H1 (cell line): ENCODE data around the gene DCAF8L2.

ENCODE experiments used
- CBX5 ChIP-seq: fragments of 300-800, 300-1000 bp; sonication (generic); IDR thresholded peaks from 2 replicates; pipeline ENCODE4 v1.7.1; 2016; ENCODE audit warnings: antibody characterized with exemption, low read length, low read depth
- CREB1 ChIP-seq: IDR thresholded peaks from 2 replicates; pipeline ENCODE4 v1.6.1; 2012; ENCODE audit warnings: inconsistent platforms
- CTCF ChIP-seq, 3 experiments: IDR thresholded peaks; 1 replicate in 2 of 3; 2 replicates in 1 of 3; pipeline versions ENCODE4 v1.5.1 to v1.6.1; 2011; ENCODE audit warnings: low read length in 3 of 3, mild to moderate bottlenecking in 3 of 3, inconsistent platforms in 2 of 3, low read depth in 1 of 3, moderate library complexity in 1 of 3; ENCODE audit not compliant: insufficient read depth in 1 of 3; ENCODE audit errors: control extremely low read depth in 1 of 3
- EGR1 ChIP-seq: IDR thresholded peaks from 2 replicates; pipeline ENCODE4 v1.6.1; 2011; ENCODE audit warnings: low read depth, low read length, borderline replicate concordance
- KDM4A ChIP-seq: IDR thresholded peaks from one replicate; pipeline ENCODE4 v1.7.1; 2012; ENCODE audit warnings: low read depth, mild to moderate bottlenecking, moderate library complexity, low read length, inconsistent platforms; ENCODE audit not compliant: severe bottlenecking
- POLR2A ChIP-seq, 2 experiments: IDR thresholded peaks; 1 replicate in 1 of 2; 2 replicates in 1 of 2; pipeline ENCODE4 v1.6.1; 2011; ENCODE audit warnings: low read depth in 2 of 2, low read length in 2 of 2, mild to moderate bottlenecking in 2 of 2; ENCODE audit errors: control extremely low read depth in 1 of 2
- POLR2AphosphoS5 ChIP-seq: IDR thresholded peaks from 2 replicates; pipeline ENCODE4 v1.6.1; 2011; ENCODE audit warnings: low read depth, low read length
- TEAD4 ChIP-seq: IDR thresholded peaks from 2 replicates; pipeline ENCODE4 v1.6.1; 2012; ENCODE audit warnings: low read depth, low read length, inconsistent platforms, mixed read lengths

- TF ChIP-seq CBX5 (no peak), KDM4A (no peak), CTCF (IDR thresholded peaks at IDR 0.05; ENCODE audit: control extremely low read depth in 1 of 3, insufficient read depth in 1 of 3, low read depth in 1 of 3, low read length in 3 of 3) (no peak), POLR2A (IDR thresholded peaks at IDR 0.05; ENCODE audit: control extremely low read depth in 1 of 2, low read depth in 2 of 2, low read length in 2 of 2) (no peak), TEAD4 (no peak), POLR2AphosphoS5 (no peak), CREB1 (no peak), EGR1 (no peak)
Measured at GRCh38 chrX:27796640-27797257, 206.6 kb downstream of the DCAF8L2 start.
